ENCODE measurements around the gene TREML4. TPM values are rescaled to one million over a fixed set of nuclear protein-coding genes. Genes with fewer than 3 reads are reported as not detected.
A peak's percentile ranks its signal among the peaks of the same experiment; 100 is the strongest.

TREML4 gene
- total RNA-seq, 1 donor from 2014 or later = not detected

DNA sequence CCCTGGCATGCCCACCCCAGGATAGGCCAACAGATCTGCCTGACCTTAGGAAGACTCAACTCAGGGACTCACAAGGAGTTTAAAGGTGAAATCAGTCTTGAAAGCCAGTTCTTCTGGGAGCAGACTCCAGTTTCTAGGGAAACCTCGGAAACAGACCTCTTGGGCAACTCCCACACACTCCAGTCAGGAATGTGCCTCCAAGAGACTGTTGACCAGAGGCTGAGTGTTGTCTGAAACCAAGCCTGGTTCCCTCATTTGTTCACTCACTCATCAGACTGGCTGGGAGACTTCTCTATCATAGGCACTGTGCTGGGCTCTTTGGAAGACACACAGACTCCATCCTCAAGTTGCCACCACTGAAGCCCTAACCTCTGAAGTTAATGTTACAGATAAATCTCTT, 56.6 kb downstream of the TREML4 start:
- no peaks in the 10 kb centered on the region for H3K36me3 Mint-ChIP-seq (ENCODE audit: insufficient read depth)
- peaks cover 22% of the 10 kb centered on the region for H3K4me1 Mint-ChIP-seq (ENCODE audit: low read depth)
- no peak for TF ChIP-seq CTCF (IDR thresholded peaks at IDR 0.05; ENCODE audit: unreplicated experiment)
- no peak overlapping the region for H3K27ac Mint-ChIP-seq
- no peak for DNase-seq (ENCODE audit: low spot score, unreplicated experiment)
- H3K4me3 Mint-ChIP-seq (ENCODE audit: low read depth) = no peak overlapping the region
- no peaks in the 10 kb centered on the region for H3K9me3 Mint-ChIP-seq (ENCODE audit: low read depth)
- peaks cover 16% of the 10 kb centered on the region for H3K27me3 Mint-ChIP-seq

DNA sequence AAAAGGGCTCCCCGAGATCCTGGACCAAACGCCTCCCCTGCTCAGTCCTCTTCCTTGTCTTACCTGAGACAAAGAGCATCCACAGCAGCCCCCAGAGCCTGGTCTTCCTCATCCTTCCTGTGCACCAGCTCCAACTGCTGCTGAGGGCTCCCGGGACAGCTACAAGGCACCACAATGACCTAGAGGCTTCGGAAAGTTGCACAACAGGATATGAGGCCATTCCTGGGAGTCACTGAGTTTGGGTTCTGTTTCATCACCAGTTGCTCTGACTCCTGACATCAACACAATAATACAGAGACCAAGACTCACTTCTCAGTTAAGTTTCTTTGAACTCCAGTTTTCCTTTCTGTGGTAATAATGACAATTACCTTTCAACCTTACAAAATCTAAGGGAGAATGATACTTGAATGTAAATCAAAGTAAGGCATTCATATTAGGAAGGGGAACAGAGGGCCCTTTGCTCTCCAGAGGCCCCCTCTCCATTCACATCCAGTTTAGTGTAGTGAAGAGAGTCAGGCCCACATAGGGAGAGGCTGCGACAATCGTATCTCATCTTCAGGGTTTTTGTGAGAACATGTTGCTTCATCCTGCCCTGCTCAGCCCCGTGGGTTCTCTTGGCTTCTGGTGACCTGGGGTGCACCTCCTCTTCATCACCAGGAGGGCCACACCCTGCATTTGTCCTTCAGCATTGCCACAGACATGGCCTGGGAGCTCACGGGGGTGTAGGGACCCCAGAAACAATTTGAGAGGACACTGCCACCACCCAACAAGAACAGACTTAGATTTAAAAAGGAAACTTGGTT, 58.6 kb downstream of the TREML4 start, which contains the start of gene TREM1:
TREM1 (minus strand) TSS at position 139 of the 803 bp plus-strand sequence; CDS start at position 112, 27 bp downstream.
- peaks cover 25% of the 10 kb centered on the region for H3K4me1 Mint-ChIP-seq (ENCODE audit: low read depth)
- no peak within 1 kb of the TSS for H3K27ac Mint-ChIP-seq

GRCh38 chr6:41288030-41288753, 60.0 kb downstream of the TREML4 start:
- Mint-ChIP-seq H3K4me1 (ENCODE audit: low read depth) (peaks cover 25% of the 10 kb centered on the region), H3K36me3 (ENCODE audit: insufficient read depth) (no peaks in the 10 kb centered on the region), H3K27ac (peak overlapping the region; percentile 33), H3K9me3 (ENCODE audit: low read depth) (no peaks in the 10 kb centered on the region), H3K4me3 (ENCODE audit: low read depth) (peak overlapping the region; percentile 25), H3K27me3 (peaks cover 13% of the 10 kb centered on the region)
- no peak for DNase-seq (ENCODE audit: low spot score, unreplicated experiment)
- TF ChIP-seq CTCF (IDR thresholded peaks at IDR 0.05; ENCODE audit: unreplicated experiment) = no peak

More for the DNA sequence above, 58.6 kb downstream of the TREML4 start, which contains the start of gene TREM1:
- no peaks in the 10 kb centered on the region for H3K36me3 Mint-ChIP-seq (ENCODE audit: insufficient read depth)
- peaks cover 12% of the 10 kb centered on the region for H3K27me3 Mint-ChIP-seq
- no peaks in the 10 kb centered on the region for H3K9me3 Mint-ChIP-seq (ENCODE audit: low read depth)
- no peak within 1 kb of the TSS for H3K4me3 Mint-ChIP-seq (ENCODE audit: low read depth)
- no peak for TF ChIP-seq CTCF (IDR thresholded peaks at IDR 0.05; ENCODE audit: unreplicated experiment)
- DNase-seq (ENCODE audit: low spot score, unreplicated experiment) = no peak

Other genes starting within 250 kb of the TREML4 start
- 3.7 and 4.7 TPM in 2 replicates for gene UNC5CL, start 189.1 kb upstream of the TREML4 start, total RNA-seq
- not detected in 2 replicates for gene TSPO2, start 185.9 kb upstream of the TREML4 start, total RNA-seq
- gene APOBEC2, start 175.1 kb upstream of the TREML4 start, total RNA-seq = 1.2 and 1.4 TPM in 2 replicates
- gene OARD1, start 156.0 kb upstream of the TREML4 start, total RNA-seq = 45.7 and 51.4 TPM in 2 replicates
- gene NFYA, start 155.4 kb upstream of the TREML4 start, total RNA-seq = 61.8 and 62.7 TPM in 2 replicates
- not detected in 2 replicates for gene TREML1, start 74.0 kb upstream of the TREML4 start, total RNA-seq
- not detected in 2 replicates for gene TREM2, start 65.2 kb upstream of the TREML4 start, total RNA-seq
- not detected in 2 replicates for gene TREML2, start 27.2 kb upstream of the TREML4 start, total RNA-seq
- gene TREM1, start 58.3 kb downstream of the TREML4 start, total RNA-seq = not detected in 2 replicates
- not detected in 2 replicates for gene NCR2, start 107.3 kb downstream of the TREML4 start, total RNA-seq

Data from progenitor cell of endocrine pancreas (in vitro differentiated cells).